Measurements from ENCODE around the gene CDKL5. TPM values are rescaled to one million over a fixed set of nuclear protein-coding genes. Genes with fewer than 3 reads are reported as not detected.

The CDKL5 gene
- polyA plus RNA-seq, 1 experiment, result 5.1 TPM

GRCh38 chrX:18537068-18537467 is 111.7 kb downstream of the CDKL5 start:
- ChIA-PET POLR2A (no interaction called here), CTCF (no interaction called here)
- Histone ChIP-seq H3K27me3 (ENCODE audit: control insufficient read depth, insufficient read depth, low read length) (no peaks in the 10 kb centered on the region), H3K4me3 (ENCODE audit: low read depth, low read length) (no peak overlapping the region), H3K36me3 (ENCODE audit: control insufficient read depth, insufficient read depth, low read length) (no peaks in the 10 kb centered on the region)
- DNase-seq (ENCODE audit: low read depth), result no peak
- no peak for TF ChIP-seq CTCF (IDR thresholded peaks at IDR 0.05; ENCODE audit: insufficient read depth, low read depth, low read length)

- Histone ChIP-seq H3K27me3 (ENCODE audit: control insufficient read depth, insufficient read depth, low read length) (no peaks in the 10 kb centered on the region), H3K36me3 (ENCODE audit: control insufficient read depth, insufficient read depth, low read length) (no peaks in the 10 kb centered on the region), H3K4me3 (ENCODE audit: low read depth, low read length) (no peak overlapping the region)
- ChIA-PET CTCF (no interaction called here), POLR2A (no interaction called here)
- TF ChIP-seq CTCF (IDR thresholded peaks at IDR 0.05; ENCODE audit: insufficient read depth, low read depth, low read length), result no peak
- no peak for DNase-seq (ENCODE audit: low read depth)
Measured at GRCh38 chrX:18537524-18537923, 112.1 kb downstream of the CDKL5 start.

- ChIA-PET CTCF (no interaction called here), POLR2A (no interaction called here)
- Histone ChIP-seq H3K27me3 (ENCODE audit: control insufficient read depth, insufficient read depth, low read length) (no peaks in the 10 kb centered on the region), H3K36me3 (ENCODE audit: control insufficient read depth, insufficient read depth, low read length) (no peaks in the 10 kb centered on the region), H3K4me3 (ENCODE audit: low read depth, low read length) (no peak overlapping the region)
- TF ChIP-seq CTCF (IDR thresholded peaks at IDR 0.05; ENCODE audit: insufficient read depth, low read depth, low read length), result no peak
- DNase-seq (ENCODE audit: low read depth), result no peak
Measured at GRCh38 chrX:18542131-18542530, 116.7 kb downstream of the CDKL5 start.

GRCh38 chrX:18542905-18543304 is 117.5 kb downstream of the CDKL5 start:
- no peak overlapping the region for H3K4me3 ChIP-seq (ENCODE audit: low read depth, low read length)
- H3K27me3 ChIP-seq (ENCODE audit: control insufficient read depth, insufficient read depth, low read length), result no peaks in the 10 kb centered on the region
- H3K36me3 ChIP-seq (ENCODE audit: control insufficient read depth, insufficient read depth, low read length), result no peaks in the 10 kb centered on the region
- POLR2A ChIA-PET, result no interaction called here
- no peak for DNase-seq (ENCODE audit: low read depth)
- CTCF ChIA-PET, result no interaction called here
- no peak for TF ChIP-seq CTCF (IDR thresholded peaks at IDR 0.05; ENCODE audit: insufficient read depth, low read depth, low read length)

GRCh38 chrX:18543738-18544137 is 118.3 kb downstream of the CDKL5 start:
- ChIA-PET POLR2A (no interaction called here), CTCF (no interaction called here)
- Histone ChIP-seq H3K27me3 (ENCODE audit: control insufficient read depth, insufficient read depth, low read length) (no peaks in the 10 kb centered on the region), H3K36me3 (ENCODE audit: control insufficient read depth, insufficient read depth, low read length) (no peaks in the 10 kb centered on the region), H3K4me3 (ENCODE audit: low read depth, low read length) (no peak overlapping the region)
- no peak for TF ChIP-seq CTCF (IDR thresholded peaks at IDR 0.05; ENCODE audit: insufficient read depth, low read depth, low read length)
- DNase-seq (ENCODE audit: low read depth), result no peak

All from BJ (cell line).